B cell (primary cell): ENCODE data around the gene COL4A3. TPM values are rescaled to one million over a fixed set of nuclear protein-coding genes. Genes with fewer than 3 reads are reported as not detected.

Experiments used
- ATAC-seq: fragments of 200-7000 bp; cut with Tn5 transposase; one replicate; pipeline ENCODE4 v1.10.0; 2021; ENCODE audit warnings: low read depth, mild to moderate bottlenecking, moderate number of reproducible peaks, moderate library complexity
- CTCF ChIA-PET: fragments of 350-600 bp; sonication (Branson Sonifier 250); formaldehyde crosslinking; loops from one replicate; lab custom pipeline; 2021; ENCODE audit warnings: antibody characterized with exemption, inconsistent platforms; lab: Charles Lee
- POLR2A ChIA-PET: fragments of 350-600 bp; sonication (Branson Sonifier 250); formaldehyde crosslinking; loops from one replicate; lab custom pipeline; 2021; ENCODE audit warnings: antibody characterized with exemption; lab: Charles Lee
- DNase-seq: peaks from one replicate; pipeline ENCODE4 v3.0.0; 2013
- H2AFZ ChIP-seq: 2 replicates; pipeline ENCODE4 v1.6.1; 2012; ENCODE audit warnings: mild to moderate bottlenecking, low read depth, low read length; ENCODE audit not compliant: insufficient read depth, poor library complexity, severe bottlenecking
- H3K27ac ChIP-seq, 2 donors: 1 replicate in 1 of 2; 2 replicates in 1 of 2; pipeline ENCODE4 v1.5.1; 2012 to 2013; ENCODE audit warnings: low read length in 2 of 2, mild to moderate bottlenecking in 2 of 2, moderate library complexity in 1 of 2
- H3K27me3 ChIP-seq, 4 experiments: fragments of 200-600 bp in 1 of 4; sonication (generic) in 1 of 4; replicated peaks in 1 of 4; 1 replicate in 2 of 4; 2 replicates in 2 of 4; pipeline versions ENCODE4 v1.6.1 to v1.7.0; 2013 to 2016; ENCODE audit warnings: low read length in 3 of 4, mild to moderate bottlenecking in 2 of 4, mixed read lengths in 1 of 4, moderate library complexity in 1 of 4; ENCODE audit not compliant: insufficient read depth in 4 of 4, control insufficient read depth in 3 of 4; ENCODE audit errors: control extremely low read depth in 1 of 4
- H3K36me3 ChIP-seq, 2 experiments: replicated peaks in 1 of 2; 1 replicate in 1 of 2; 2 replicates in 1 of 2; pipeline versions ENCODE4 v1.6.1 to v1.7.1; 2013; ENCODE audit warnings: low read length in 1 of 2; ENCODE audit not compliant: insufficient read depth in 2 of 2, control insufficient read depth in 1 of 2; ENCODE audit errors: control extremely low read depth in 1 of 2, extremely low read depth in 1 of 2
- H3K4me1 ChIP-seq, 2 donors: fragments of 200-600 bp in 1 of 2; sonication (generic) in 1 of 2; 1 replicate in 1 of 2; 2 replicates in 1 of 2; pipeline versions ENCODE4 v1.5.1 to v1.6.1; 2013 to 2017; ENCODE audit warnings: low read length in 2 of 2; ENCODE audit not compliant: control insufficient read depth in 2 of 2, insufficient read depth in 2 of 2
- H3K4me2 ChIP-seq: replicated peaks from 2 replicates; pipeline ENCODE3; 2012; ENCODE audit warnings: mild to moderate bottlenecking, low read depth, low read length; ENCODE audit not compliant: poor library complexity, severe bottlenecking
- H3K4me3 ChIP-seq, 5 experiments: fragments of 200-600 bp in 1 of 5; sonication (generic) in 1 of 5; 1 replicate in 3 of 5; 2 replicates in 2 of 5; pipeline versions ENCODE4 v1.5.1 to v1.7.0; 2011 to 2016; ENCODE audit warnings: low read length in 4 of 5, mild to moderate bottlenecking in 4 of 5, low read depth in 2 of 5, control low read depth in 1 of 5, moderate library complexity in 1 of 5; ENCODE audit not compliant: insufficient read depth in 1 of 5; ENCODE audit errors: control extremely low read depth in 1 of 5, extremely low read depth in 1 of 5
- H3K79me2 ChIP-seq: fragments of 200-600 bp; sonication (generic); one replicate; pipeline ENCODE4 v1.6.0; 2016; ENCODE audit warnings: low read length; ENCODE audit not compliant: control insufficient read depth, insufficient read depth
- H3K9ac ChIP-seq: fragments of 200-600 bp; sonication (generic); 2 replicates; pipeline ENCODE4 v1.6.1; 2017; ENCODE audit warnings: mild to moderate bottlenecking, low read length, moderate library complexity
- H3K9me3 ChIP-seq, 3 donors: one replicate each; pipeline versions ENCODE4 v1.6.1 to v1.7.1; 2013; ENCODE audit warnings: low read length in 2 of 3; ENCODE audit not compliant: control insufficient read depth in 2 of 3, insufficient read depth in 1 of 3; ENCODE audit errors: control extremely low read depth in 1 of 3
- H4K20me1 ChIP-seq: 2 replicates; pipeline ENCODE4 v1.6.0; 2012; ENCODE audit warnings: mild to moderate bottlenecking, low read length; ENCODE audit not compliant: insufficient read depth, control insufficient read depth, poor library complexity, severe bottlenecking
- H3K27ac Mint-ChIP-seq: one replicate; pipeline ENCODE4 v1.8.0; 2021; ENCODE audit warnings: mixed read lengths
- H3K27me3 Mint-ChIP-seq: one replicate; pipeline ENCODE4 v1.8.0; 2021; ENCODE audit warnings: mixed read lengths
- H3K4me1 Mint-ChIP-seq: one replicate; pipeline ENCODE4 v1.8.0; 2021; ENCODE audit warnings: mixed read lengths
- H3K4me3 Mint-ChIP-seq: one replicate; pipeline ENCODE4 v1.8.0; 2021; ENCODE audit warnings: mixed read lengths
- H3K9me3 Mint-ChIP-seq: one replicate; pipeline ENCODE4 v1.8.0; 2022; ENCODE audit warnings: mixed read lengths; ENCODE audit not compliant: insufficient read depth
- CTCF ChIP-seq: fragments of 200-600 bp; IDR thresholded peaks from one replicate; pipeline ENCODE4 v1.8.0; 2022; ENCODE audit warnings: antibody characterized with exemption, mild to moderate bottlenecking
- EZH2 ChIP-seq: IDR thresholded peaks from 2 replicates; pipeline ENCODE4 v1.6.1; 2012; ENCODE audit warnings: borderline replicate concordance, low read depth, mild to moderate bottlenecking, moderate library complexity, low read length; ENCODE audit not compliant: insufficient read depth, poor library complexity, severe bottlenecking
- WGBS: methylation state at CpG from one replicate; pipeline ENCODE4 v1.1.5; 2013; ENCODE audit warnings: missing lambda C conversion rate; ENCODE audit not compliant: insufficient coverage; 5-methylcytosine and 5-hydroxymethylcytosine counted together
- intact Hi-C: fragments of 100-400 bp; cut with micrococcal nuclease; formaldehyde crosslinking; loops from one replicate; pipeline ENCODE4 v1.10.0; 2022
- polyA plus RNA-seq: library from polyadenylated mRNA; depleted of rRNA; stranded (reverse); fragments of >200 nt; gene quantifications from 2 replicates; pipeline ENCODE4 v1.2.3, GENCODE V29; 2012
- total RNA-seq, 2 donors: library from RNA; stranded (reverse); fragments of 120-200 nt in 1 of 2; gene quantifications; 1 replicate in 1 of 2; 2 replicates in 1 of 2; pipeline versions ENCODE4 v1.2.3 to v1.2.4, GENCODE V29; 2013 to 2022

Gene COL4A3
- total and polyA plus RNA-seq, 2 donors (not counting 1 experiment from before 2014, with no cell fraction given) = 33.4 to 45.9 TPM

GRCh38 chr2:227322530-227323205 is 158.2 kb downstream of the COL4A3 start:
- Histone ChIP-seq H3K79me2 (peaks cover 34% of the 10 kb centered on the region), H3K27ac (no peak overlapping the region), H4K20me1 (peaks cover 18% of the 10 kb centered on the region), H3K27me3 (no peaks in the 10 kb centered on the region), H3K9me3 (peaks cover 0 to 8% (median 2%) of the 10 kb centered on the region in 3 donors), H2AFZ (no peak overlapping the region), H3K4me1 (peaks cover 20 to 23% of the 10 kb centered on the region in 2 donors), H3K9ac (no peak overlapping the region), H3K4me3 (no peak overlapping the region), H3K4me2 (no peak overlapping the region), H3K36me3 (no peaks in the 10 kb centered on the region)
- TF ChIP-seq CTCF (no peak), EZH2 (no peak)
- no peaks in the 10 kb centered on the region for H3K27me3 Mint-ChIP-seq
- WGBS = 96% methylated on average over 5 of the region's 5 CpGs
- ATAC-seq = no peak
- peaks cover 27% of the 10 kb centered on the region for H3K4me1 Mint-ChIP-seq
- H3K27ac Mint-ChIP-seq = no peak overlapping the region
- CTCF ChIA-PET = interaction anchor here (0.6 kb wide), 1 partner anchor 145 kb away, joined by 4 read pairs; no protein-coding TSS in a partner anchor
- H3K4me3 Mint-ChIP-seq = no peak overlapping the region
- intact Hi-C loops = loop anchor here (5.0 to 10.0 kb wide), 2 partner anchors 62 to 160 kb away; partner anchors contain the start of genes COL4A3, COL4A4 and SCYGR1
- POLR2A ChIA-PET = interaction anchor here (0.6 kb wide), 1 partner anchor 85 kb away, joined by 5 read pairs; no protein-coding TSS in a partner anchor
- DNase-seq = no peak
- no peaks in the 10 kb centered on the region for H3K9me3 Mint-ChIP-seq

DNA sequence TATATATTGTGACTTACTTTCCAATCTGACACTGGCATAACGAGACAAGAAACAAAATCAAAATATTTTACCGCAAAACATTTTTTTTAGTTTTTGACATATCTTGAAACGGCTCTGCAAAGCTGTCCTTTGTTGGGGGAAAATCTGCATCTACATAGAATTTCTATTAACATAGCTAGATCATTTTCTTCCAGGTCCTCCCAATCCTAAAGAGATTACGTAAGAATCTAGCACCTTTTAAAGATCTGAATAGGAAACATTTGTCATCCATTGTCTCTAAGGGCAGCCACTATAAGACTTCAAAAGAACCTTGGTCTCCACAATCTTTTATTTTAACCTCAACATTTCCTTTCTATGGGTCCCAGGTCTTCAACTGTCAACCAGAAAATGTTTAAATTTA is 159.4 kb downstream of the COL4A3 start:
- H2AFZ ChIP-seq = no peak overlapping the region
- 90% methylated on average over 2 of the region's 4 CpGs for WGBS
- POLR2A ChIA-PET = interaction anchor here (0.5 kb wide), 1 partner anchor 556 kb away, joined by 3 read pairs; no protein-coding TSS in a partner anchor
- H3K36me3 ChIP-seq = peaks cover 0 to 5% of the 10 kb centered on the region in 2 experiments
- no peak overlapping the region for H3K4me2 ChIP-seq
- H3K27ac ChIP-seq = no peak overlapping the region
- no peak overlapping the region for H3K27ac Mint-ChIP-seq
- H4K20me1 ChIP-seq = peaks cover 18% of the 10 kb centered on the region
- TF ChIP-seq EZH2 (no peak), CTCF (no peak)
- peak overlapping the region; percentile 96 for H3K4me3 Mint-ChIP-seq
- peaks cover 33% of the 10 kb centered on the region for H3K4me1 Mint-ChIP-seq
- H3K4me1 ChIP-seq = peaks cover 20 to 23% of the 10 kb centered on the region in 2 donors
- H3K27me3 Mint-ChIP-seq = no peaks in the 10 kb centered on the region
- H3K79me2 ChIP-seq = peaks cover 44% of the 10 kb centered on the region
- H3K9me3 ChIP-seq = peaks cover 0 to 8% (median 2%) of the 10 kb centered on the region in 3 donors
- H3K27me3 ChIP-seq = no peaks in the 10 kb centered on the region
- CTCF ChIA-PET = interaction anchor here (1.4 kb wide), 1 partner anchor 443 kb away, joined by 3 read pairs; no protein-coding TSS in a partner anchor
- intact Hi-C loops = loop anchor here (5.0 to 10.0 kb wide), 2 partner anchors 61 to 162 kb away; partner anchors contain the start of genes COL4A3, COL4A4 and SCYGR1
- H3K4me3 ChIP-seq = no peak overlapping the region
- H3K9me3 Mint-ChIP-seq = no peaks in the 10 kb centered on the region
- H3K9ac ChIP-seq = no peak overlapping the region
- DNase-seq = no peak
- ATAC-seq = no peak
